Amygdala (tissue), 56 donors: ENCODE data around the gene NFS1.
A peak's percentile ranks its signal among the peaks of the same experiment; 100 is the strongest.

Experiments
- DNase-seq, 56 donors: peaks; one replicate each; lab custom pipeline; 2025; lab: John Stamatoyannopoulos, UW

The NFS1 gene

GRCh38 chr20:35651958-35652357 lies 47.2 kb downstream of the NFS1 start:
- no peak for DNase-seq

- DNase-seq = no peak
These were observed 48.5 kb downstream of the NFS1 start for GRCh38 chr20:35650632-35651031.

- peak in 1 of 56 donors; percentile 12 for DNase-seq
These were observed 50.3 kb downstream of the NFS1 start for GRCh38 chr20:35648836-35649235.

GRCh38 chr20:35644806-35645205 lies 54.3 kb downstream of the NFS1 start:
- no peak for DNase-seq

GRCh38 chr20:35643045-35643444 lies 56.1 kb downstream of the NFS1 start:
- no peak for DNase-seq

GRCh38 chr20:35641743-35642142 lies 57.4 kb downstream of the NFS1 start:
- DNase-seq = no peak

GRCh38 chr20:35640724-35641123 lies 58.4 kb downstream of the NFS1 start:
- no peak for DNase-seq

GRCh38 chr20:35638751-35639150 lies 60.4 kb downstream of the NFS1 start:
- no peak for DNase-seq

GRCh38 chr20:35637276-35637675 lies 61.9 kb downstream of the NFS1 start:
- no peak for DNase-seq

- DNase-seq = no peak
These were observed 63.1 kb downstream of the NFS1 start for GRCh38 chr20:35636095-35636494.

GRCh38 chr20:35635652-35636051 lies 63.5 kb downstream of the NFS1 start:
- no peak for DNase-seq

GRCh38 chr20:35632539-35633115 lies 66.5 kb downstream of the NFS1 start:
- DNase-seq = no peak

- no peak for DNase-seq
These were observed 68.5 kb downstream of the NFS1 start for GRCh38 chr20:35630636-35631035.

GRCh38 chr20:35629427-35630145 lies 69.6 kb downstream of the NFS1 start:
- no peak for DNase-seq

- no peak for DNase-seq
These were observed 72.0 kb downstream of the NFS1 start for GRCh38 chr20:35627121-35627520.

- no peak for DNase-seq
These were observed 72.7 kb downstream of the NFS1 start for GRCh38 chr20:35626386-35627001.

GRCh38 chr20:35625584-35626385 lies 73.4 kb downstream of the NFS1 start:
- DNase-seq = no peak

- DNase-seq = no peak
These were observed 77.6 kb downstream of the NFS1 start for GRCh38 chr20:35621560-35621946.

- no peak for DNase-seq
These were observed 78.2 kb downstream of the NFS1 start for GRCh38 chr20:35620818-35621559.
